Endothelial cell of umbilical vein (primary cell): ENCODE results near the gene HLA-DMA. TPM values are rescaled to one million over a fixed set of nuclear protein-coding genes. Genes with fewer than 3 reads are reported as not detected.

ENCODE experiments used
- BruUV-seq: library from RNA; stranded (reverse); fragments of 400-500 nt; replicated peaks from 2 replicates; lab custom pipeline; 2021; lab: Mats Ljungman, UMichigan
- CTCF ChIA-PET: fragments of 300-600, 350-600 bp; sonication (Branson Sonifier 250); formaldehyde crosslinking; loops from one replicate; lab custom pipeline; 2021; ENCODE audit warnings: antibody characterized with exemption, inconsistent platforms; lab: Charles Lee
- POLR2A ChIA-PET: fragments of 300-600, 350-600 bp; sonication (Branson Sonifier 250); formaldehyde crosslinking; loops from one replicate; lab custom pipeline; 2021; ENCODE audit warnings: antibody characterized with exemption, inconsistent platforms; lab: Charles Lee
- DNase-seq: peaks from one replicate; pipeline ENCODE4 v3.0.0-alpha.2; 2011; ENCODE audit warnings: low read depth, low spot score
- FAIRE-seq: peaks from 2 replicates; lab custom pipeline; 2011; peaks lifted over from hg19 to GRCh38; lab: Jason Lieb, UNC
- H2AFZ ChIP-seq: 2 replicates; pipeline ENCODE4 v1.6.0; 2012; ENCODE audit warnings: low read depth, low read length, control low read depth, inconsistent platforms
- H3K27ac ChIP-seq: 2 replicates; pipeline ENCODE4 v1.5.1; 2011; ENCODE audit warnings: low read depth, mild to moderate bottlenecking, control low read depth, low read length, moderate library complexity; ENCODE audit not compliant: insufficient read depth
- H3K27me3 ChIP-seq, 2 experiments: 2 replicates each; pipeline versions ENCODE4 v1.6.0 to v1.6.1; 2011; ENCODE audit warnings: low read length in 2 of 2, mixed read lengths in 1 of 2; ENCODE audit not compliant: control insufficient read depth in 2 of 2, insufficient read depth in 2 of 2
- H3K36me3 ChIP-seq, 2 experiments: 2 replicates in 1 of 2; 3 replicates in 1 of 2; pipeline ENCODE4 v1.5.1; 2011; ENCODE audit warnings: low read length in 2 of 2, mild to moderate bottlenecking in 1 of 2, moderate library complexity in 1 of 2; ENCODE audit not compliant: control insufficient read depth in 2 of 2, insufficient read depth in 2 of 2; ENCODE audit errors: extremely low read depth in 1 of 2
- H3K4me1 ChIP-seq: 3 replicates; pipeline ENCODE4 v1.5.1; 2011; ENCODE audit warnings: mild to moderate bottlenecking, low read length; ENCODE audit not compliant: control insufficient read depth, insufficient read depth; ENCODE audit errors: extremely low read depth
- H3K4me2 ChIP-seq: 2 replicates; pipeline ENCODE4 v1.6.1; 2011; ENCODE audit warnings: low read length, control low read depth, mixed read lengths; ENCODE audit not compliant: insufficient read depth
- H3K4me3 ChIP-seq, 3 experiments: fragments of 200-600 bp in 1 of 3; sonication (generic), shearing (Covaris generic) in 1 of 3; replicated peaks in 1 of 3; 2 replicates each; pipeline ENCODE4 v1.5.1; 2011 to 2016; ENCODE audit warnings: control low read depth in 3 of 3, low read length in 3 of 3, mild to moderate bottlenecking in 2 of 3, inconsistent platforms in 1 of 3, low read depth in 1 of 3, moderate library complexity in 1 of 3; ENCODE audit not compliant: insufficient read depth in 1 of 3
- H3K79me2 ChIP-seq: 2 replicates; pipeline ENCODE4 v1.6.0; 2012; ENCODE audit warnings: low read length, inconsistent platforms; ENCODE audit not compliant: control insufficient read depth, insufficient read depth
- H3K9ac ChIP-seq: replicated peaks from 2 replicates; pipeline ENCODE3; 2011; ENCODE audit warnings: low read length, control low read depth; ENCODE audit not compliant: insufficient read depth; ENCODE audit errors: extremely low read depth
- H3K9me1 ChIP-seq: replicated peaks from 3 replicates; pipeline ENCODE4 v1.6.0; 2011; ENCODE audit warnings: mild to moderate bottlenecking, low read length; ENCODE audit not compliant: control insufficient read depth, insufficient read depth; ENCODE audit errors: extremely low read depth
- H3K9me3 ChIP-seq: replicated peaks from 2 replicates; pipeline ENCODE4 v1.5.1; 2012; ENCODE audit warnings: low read length, inconsistent platforms; ENCODE audit not compliant: control insufficient read depth, insufficient read depth
- H4K20me1 ChIP-seq: replicated peaks from 2 replicates; pipeline ENCODE3; 2011; ENCODE audit warnings: mild to moderate bottlenecking, low read length; ENCODE audit not compliant: control insufficient read depth, insufficient read depth; ENCODE audit errors: extremely low read depth
- CTCF ChIP-seq, 2 donors: IDR thresholded peaks; 1 replicate in 1 of 2; 2 replicates in 1 of 2; pipeline ENCODE4 v1.5.1; 2011; ENCODE audit warnings: low read length in 2 of 2, mild to moderate bottlenecking in 2 of 2, moderate library complexity in 2 of 2, control low read depth in 1 of 2, inconsistent platforms in 1 of 2, low read depth in 1 of 2; ENCODE audit not compliant: insufficient read depth in 1 of 2; ENCODE audit errors: extremely low read depth in 1 of 2
- EZH2 ChIP-seq: IDR thresholded peaks from 2 replicates; pipeline ENCODE4 v1.6.1; 2012; ENCODE audit warnings: borderline replicate concordance, low read depth, mild to moderate bottlenecking, moderate library complexity, low read length, inconsistent platforms; ENCODE audit not compliant: severe bottlenecking
- FOS ChIP-seq: IDR thresholded peaks from 2 replicates; pipeline ENCODE4 v1.6.1; 2011; ENCODE audit warnings: mild to moderate bottlenecking, low read length, moderate library complexity, borderline replicate concordance; ENCODE audit not compliant: insufficient read depth
- GATA2 ChIP-seq: IDR thresholded peaks from 2 replicates; pipeline ENCODE4 v1.7.0; 2011; ENCODE audit warnings: low read depth, mild to moderate bottlenecking, moderate library complexity, mixed read lengths, low read length; ENCODE audit not compliant: insufficient read length, insufficient read depth
- JUN ChIP-seq: IDR thresholded peaks from 2 replicates; pipeline ENCODE4 v1.6.1; 2011; ENCODE audit warnings: borderline replicate concordance, low read depth; ENCODE audit not compliant: insufficient read length, insufficient read depth
- MAX ChIP-seq: IDR thresholded peaks from 2 replicates; pipeline ENCODE4 v1.6.1; 2011; ENCODE audit not compliant: insufficient read depth, insufficient read length
- MYC ChIP-seq: IDR thresholded peaks from one replicate; pipeline ENCODE4 v1.6.1; 2011; ENCODE audit warnings: mild to moderate bottlenecking, low read depth, low read length
- POLR2A ChIP-seq: IDR thresholded peaks from 2 replicates; pipeline ENCODE4 v1.6.1; 2012; ENCODE audit warnings: low read depth, mild to moderate bottlenecking, control low read depth, low read length
- POLR2AphosphoS5 ChIP-seq: IDR thresholded peaks from 2 replicates; pipeline ENCODE4 v1.6.1; 2012; ENCODE audit warnings: low read depth, mild to moderate bottlenecking, control low read depth, low read length, moderate library complexity; ENCODE audit not compliant: insufficient read depth
- dilution Hi-C: fragments of 300-500 bp; cut with MboI; formaldehyde crosslinking; loops from one replicate; pipeline ENCODE4 v1.15.0; 2019; ENCODE audit warnings: low sequenced_read_pairs; ENCODE audit not compliant: extremely low pct_ligation_motif_present
- intact Hi-C: fragments of 100-400 bp; cut with micrococcal nuclease; formaldehyde crosslinking; loops from one replicate; pipeline ENCODE4 v1.10.0; 2022
- polyA plus RNA-seq, 4 experiments: library from polyadenylated mRNA; depleted of rRNA in 3 of 4; stranded (reverse) in 3 of 4; unstranded in 1 of 4; fragments of >200 nt; gene quantifications; 2 replicates each; pipeline versions ENCODE4 v1.2.1 to v1.2.3, GENCODE V29; 2011 to 2012; ENCODE audit warnings: missing spikeins in 1 of 4
- total RNA-seq: library from RNA; stranded (reverse); gene quantifications from 2 replicates; pipeline ENCODE4 v1.2.3, GENCODE V29; 2021

Gene HLA-DMA
- total and polyA plus RNA-seq, 2 donors (not counting 3 experiments of a cell fraction or from before 2014, with no cell fraction given), result 1.2 to 7.7 TPM

GRCh38 chr6:32972353-32973143 lies 19.7 kb upstream of the HLA-DMA start:
- Histone ChIP-seq H3K4me2 (peak overlapping the region; percentile 69), H3K27me3 (no peaks in the 10 kb centered on the region), H3K79me2 (peaks cover 63% of the 10 kb centered on the region), H3K4me3 (peak overlapping the region; percentile 83 to 94 (median 91)), H3K9me1 (no peaks in the 10 kb centered on the region), H3K36me3 (peaks cover 28 to 30% of the 10 kb centered on the region in 2 experiments), H2AFZ (no peak overlapping the region), H3K9ac (peak overlapping the region; percentile 72), H3K9me3 (no peaks in the 10 kb centered on the region), H3K27ac (peak overlapping the region; percentile 38), H4K20me1 (peaks cover 21% of the 10 kb centered on the region), H3K4me1 (peaks cover 23% of the 10 kb centered on the region)
- intact Hi-C loops, result loop anchor here (1.0 to 10.0 kb wide), 5 partner anchors 11 to 795 kb away; partner anchors contain the start of genes AGPAT1, CUTA, HSD17B8 and PHF1
- FAIRE-seq (peak; percentile 18), DNase-seq (no peak)
- BruUV-seq, result TSS peak; percentile 45
- TF ChIP-seq JUN (no peak), MYC (no peak), EZH2 (no peak), POLR2A (no peak), GATA2 (no peak), MAX (no peak), FOS (no peak), POLR2AphosphoS5 (no peak), CTCF (IDR thresholded peaks at IDR 0.05; ENCODE audit: extremely low read depth in 1 of 2, insufficient read depth in 1 of 2, low read depth in 1 of 2, low read length in 2 of 2) (no peak)
- CTCF ChIA-PET, result interaction anchor here (1.0 to 13.7 kb wide), 12 partner anchors 8 to 845 kb away, joined by 3 to 187 read pairs (median 6); partner anchors contain the start of genes ATF6B, HLA-DMA and TAP2
- POLR2A ChIA-PET, result interaction anchor here (0.6 to 5.8 kb wide), 34 partner anchors 8 to 1431 kb away, joined by 3 to 89 read pairs (median 6); partner anchors contain the start of genes B3GALT4, DDX39B, HLA-DMA and HLA-DMB
- dilution Hi-C loops, result no loop called here
